ENCODE results near the gene NISCH.

NISCH gene

DNA sequence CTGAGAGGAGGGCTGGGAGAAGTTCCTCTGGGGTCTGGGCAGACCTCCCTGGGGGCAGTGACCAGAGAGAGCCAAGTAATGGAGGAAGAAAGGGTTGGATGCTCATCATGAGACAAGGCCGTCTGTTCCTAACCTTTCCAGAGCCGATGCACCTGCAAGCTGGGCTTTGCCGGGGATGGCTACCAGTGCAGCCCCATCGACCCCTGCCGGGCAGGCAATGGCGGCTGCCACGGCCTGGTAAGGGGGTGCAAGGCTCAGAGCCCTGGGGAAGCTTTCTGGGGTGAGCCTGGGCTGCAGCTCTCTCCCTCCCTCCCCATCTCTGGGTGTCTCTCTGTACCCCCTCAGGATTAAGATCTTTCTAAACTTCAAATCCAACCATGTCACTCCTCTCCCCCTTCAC is 56.1 kb downstream of the NISCH start:
- no peak for DNase-seq

DNA sequence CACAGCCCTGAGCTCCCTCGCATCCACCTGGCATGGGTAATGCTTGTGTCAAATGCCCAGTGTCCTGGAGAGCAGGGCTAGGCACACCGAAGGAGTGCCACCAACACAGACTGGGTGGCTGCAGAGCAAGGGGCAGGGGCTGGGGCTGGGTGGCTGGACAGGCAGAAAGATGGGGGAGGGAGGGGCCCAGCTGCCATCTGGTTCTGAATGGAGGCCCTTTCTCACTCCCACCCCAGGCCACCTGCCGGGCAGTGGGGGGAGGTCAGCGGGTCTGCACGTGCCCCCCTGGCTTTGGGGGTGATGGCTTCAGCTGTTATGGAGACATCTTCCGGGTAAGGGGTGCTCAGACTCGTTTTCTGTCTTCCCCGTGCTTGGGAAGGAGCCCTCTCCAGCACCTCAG is 56.7 kb downstream of the NISCH start:
- no peak for DNase-seq

DNA sequence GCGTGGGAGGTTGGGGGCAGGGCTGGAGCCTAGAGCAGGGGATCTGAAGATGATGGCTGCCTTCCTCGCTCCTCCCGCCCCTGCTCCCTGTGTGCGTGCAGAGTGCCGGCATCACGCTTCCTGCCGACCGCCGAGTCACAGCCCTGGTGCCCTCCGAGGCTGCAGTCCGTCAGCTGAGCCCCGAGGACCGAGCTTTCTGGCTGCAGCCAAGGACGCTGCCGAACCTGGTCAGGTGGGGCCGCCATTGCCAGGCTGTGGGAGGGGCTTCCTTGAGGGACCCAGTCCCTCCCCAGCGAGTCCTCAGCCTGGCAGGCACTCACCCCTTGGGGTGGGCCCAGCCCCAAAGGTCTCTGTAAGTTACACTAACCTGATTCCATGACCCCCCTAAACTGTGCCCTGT is 57.3 kb downstream of the NISCH start:
- no peak for DNase-seq

DNA sequence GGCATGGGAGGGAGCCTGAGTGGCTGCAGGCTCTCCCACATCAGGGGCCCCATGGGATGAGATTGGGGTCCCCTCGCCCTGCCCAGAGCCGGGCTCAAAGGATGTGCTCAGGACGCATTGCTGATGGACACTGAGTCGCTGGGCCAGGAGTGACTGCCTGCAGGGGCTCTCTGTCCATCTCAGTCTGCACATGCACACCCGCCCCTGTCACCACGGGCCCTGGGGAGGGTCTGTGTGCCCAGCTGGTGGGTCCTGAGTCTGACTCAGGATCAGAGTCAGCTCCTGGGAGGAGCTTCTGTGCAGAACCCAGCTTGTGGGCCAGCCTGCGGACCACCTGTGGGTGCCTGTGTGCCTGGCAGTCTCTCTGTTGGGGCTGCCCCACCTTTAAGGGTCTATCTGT is 57.9 kb downstream of the NISCH start:
- no peak for DNase-seq

GRCh38 chr3:52514576-52514975 is 59.2 kb downstream of the NISCH start:
- no peak for DNase-seq

DNA sequence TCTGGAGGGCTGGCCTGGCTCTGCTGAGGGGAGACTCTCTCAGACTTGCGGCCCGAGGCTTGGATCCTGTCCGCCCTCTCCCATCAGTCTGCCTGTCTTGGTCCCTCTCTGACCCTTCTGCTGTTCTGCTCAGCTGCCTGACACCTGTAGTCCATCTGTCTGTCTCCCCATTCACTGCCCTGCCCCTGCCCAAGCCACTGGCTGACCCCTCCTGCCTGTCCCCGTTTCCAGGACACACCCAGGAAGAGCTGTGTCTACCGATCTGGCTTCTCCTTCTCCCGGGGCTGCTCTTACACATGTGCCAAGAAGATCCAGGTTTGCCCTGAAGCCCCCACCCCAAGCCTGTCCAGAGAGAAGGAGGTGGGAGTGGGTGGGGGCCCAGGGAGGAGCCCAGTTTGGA is 59.8 kb downstream of the NISCH start:
- DNase-seq = no peak

- DNase-seq = no peak
These were observed 61.2 kb downstream of the NISCH start for GRCh38 chr3:52516509-52517195.

GRCh38 chr3:52517796-52518722 is 62.7 kb downstream of the NISCH start:
- peak in 1 of 56 donors; percentile 40 for DNase-seq

DNA sequence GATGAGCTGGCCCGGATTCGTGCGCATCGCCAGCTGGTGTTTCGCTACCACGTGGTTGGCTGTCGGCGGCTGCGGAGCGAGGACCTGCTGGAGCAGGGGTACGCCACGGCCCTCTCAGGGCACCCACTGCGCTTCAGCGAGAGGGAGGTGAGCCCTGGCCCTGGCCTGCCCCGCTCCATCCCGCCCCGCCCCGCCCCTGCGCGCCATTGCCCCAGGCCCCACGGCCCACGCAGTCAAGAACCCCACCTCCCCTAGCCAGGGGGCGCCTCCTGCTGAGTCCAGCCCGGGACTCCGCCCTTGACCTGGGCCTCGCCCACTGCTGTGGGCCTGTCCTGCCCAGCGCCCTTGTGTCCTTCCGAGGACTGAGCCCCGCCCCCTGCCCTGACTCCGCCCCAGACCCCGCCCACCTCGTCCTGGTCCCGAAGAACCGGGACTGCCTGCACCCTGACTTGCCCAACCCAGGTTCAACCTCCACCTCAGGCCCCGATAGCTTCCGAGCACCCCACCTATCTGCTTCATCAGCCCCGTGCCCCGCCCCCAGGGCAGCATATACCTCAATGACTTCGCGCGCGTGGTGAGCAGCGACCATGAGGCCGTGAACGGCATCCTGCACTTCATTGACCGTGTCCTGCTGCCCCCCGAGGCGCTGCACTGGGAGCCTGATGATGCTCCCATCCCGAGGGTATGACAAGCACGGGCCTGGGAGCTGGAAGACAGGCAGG is 63.5 kb downstream of the NISCH start:
- peak in 1 of 56 donors; percentile 65 for DNase-seq

DNA sequence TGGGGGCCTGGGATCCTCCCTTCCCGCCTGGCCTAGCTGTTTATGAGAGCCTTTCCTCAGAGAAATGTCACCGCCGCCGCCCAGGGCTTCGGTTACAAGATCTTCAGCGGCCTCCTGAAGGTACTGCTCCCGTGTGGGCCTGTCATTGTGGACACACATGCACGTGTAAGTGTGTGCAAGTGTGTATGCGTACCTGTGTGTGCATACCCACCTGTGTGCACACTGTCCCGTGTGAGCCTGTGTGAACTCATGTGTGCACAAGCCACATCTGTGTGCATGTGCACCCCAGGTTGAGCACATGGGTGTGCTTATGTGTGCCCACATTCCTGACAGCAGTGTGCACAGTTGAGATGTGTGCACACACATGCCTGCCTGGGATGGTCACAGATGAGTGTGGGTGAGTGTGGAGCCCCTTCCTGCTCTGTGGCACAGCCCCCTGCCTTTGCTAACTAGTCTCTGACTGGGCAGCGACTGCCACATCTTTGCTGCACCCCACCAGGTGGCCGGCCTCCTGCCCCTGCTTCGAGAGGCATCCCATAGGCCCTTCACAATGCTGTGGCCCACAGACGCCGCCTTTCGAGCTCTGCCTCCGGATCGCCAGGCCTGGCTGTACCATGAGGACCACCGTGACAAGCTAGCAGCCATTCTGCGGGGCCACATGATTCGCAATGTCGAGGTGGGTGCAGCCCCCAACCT is 64.2 kb downstream of the NISCH start:
- no peak for DNase-seq

- DNase-seq = no peak
These were observed 64.8 kb downstream of the NISCH start for GRCh38 chr3:52520141-52520667.

DNA sequence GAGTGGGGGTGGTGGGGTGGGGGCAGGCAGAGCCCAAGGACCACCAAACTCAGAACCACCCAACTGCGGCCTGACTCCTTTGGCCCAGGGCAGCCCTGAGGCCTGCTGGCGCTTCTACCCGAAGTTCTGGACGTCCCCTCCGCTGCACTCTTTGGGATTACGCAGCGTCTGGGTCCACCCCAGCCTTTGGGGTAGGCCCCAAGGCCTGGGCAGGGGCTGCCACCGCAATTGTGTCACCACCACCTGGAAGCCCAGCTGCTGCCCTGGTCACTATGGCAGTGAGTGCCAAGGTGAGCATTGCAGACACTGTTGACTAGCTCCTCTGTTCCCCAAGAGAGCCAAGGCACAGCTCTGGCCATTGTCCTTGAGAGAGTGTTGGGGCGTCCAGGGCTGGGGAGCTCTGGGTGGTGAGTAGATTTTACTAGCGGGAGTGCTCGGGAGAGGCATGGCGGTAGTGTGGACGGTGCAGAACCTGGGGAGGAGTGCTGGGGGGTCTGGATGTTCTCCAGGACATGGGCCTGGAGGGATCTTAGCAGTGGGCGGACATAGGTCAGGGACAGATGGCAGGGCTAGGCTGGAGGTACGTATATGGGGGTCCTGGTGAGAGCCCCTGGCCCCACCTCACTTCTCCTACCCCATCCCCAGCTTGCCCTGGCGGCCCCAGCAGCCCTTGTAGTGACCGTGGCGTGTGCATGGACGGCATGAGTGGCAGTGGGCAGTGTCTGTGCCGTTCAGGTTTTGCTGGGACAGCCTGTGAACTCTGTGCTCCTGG is 65.5 kb downstream of the NISCH start:
- no peak for DNase-seq

DNA sequence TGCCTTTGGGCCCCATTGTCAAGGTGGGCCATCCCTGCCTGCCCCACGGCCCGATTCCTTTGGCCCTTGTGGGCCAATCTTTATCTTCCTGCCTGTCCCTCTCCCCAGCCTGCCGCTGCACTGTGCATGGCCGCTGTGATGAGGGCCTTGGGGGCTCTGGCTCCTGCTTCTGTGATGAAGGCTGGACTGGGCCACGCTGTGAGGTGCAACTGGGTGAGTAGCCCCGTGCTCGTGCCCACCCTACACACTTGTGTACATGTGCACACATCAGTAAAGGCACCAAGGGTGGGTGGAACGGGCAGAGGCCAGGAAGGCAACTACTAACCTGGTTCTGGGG is 66.1 kb downstream of the NISCH start:
- DNase-seq = no peak

DNA sequence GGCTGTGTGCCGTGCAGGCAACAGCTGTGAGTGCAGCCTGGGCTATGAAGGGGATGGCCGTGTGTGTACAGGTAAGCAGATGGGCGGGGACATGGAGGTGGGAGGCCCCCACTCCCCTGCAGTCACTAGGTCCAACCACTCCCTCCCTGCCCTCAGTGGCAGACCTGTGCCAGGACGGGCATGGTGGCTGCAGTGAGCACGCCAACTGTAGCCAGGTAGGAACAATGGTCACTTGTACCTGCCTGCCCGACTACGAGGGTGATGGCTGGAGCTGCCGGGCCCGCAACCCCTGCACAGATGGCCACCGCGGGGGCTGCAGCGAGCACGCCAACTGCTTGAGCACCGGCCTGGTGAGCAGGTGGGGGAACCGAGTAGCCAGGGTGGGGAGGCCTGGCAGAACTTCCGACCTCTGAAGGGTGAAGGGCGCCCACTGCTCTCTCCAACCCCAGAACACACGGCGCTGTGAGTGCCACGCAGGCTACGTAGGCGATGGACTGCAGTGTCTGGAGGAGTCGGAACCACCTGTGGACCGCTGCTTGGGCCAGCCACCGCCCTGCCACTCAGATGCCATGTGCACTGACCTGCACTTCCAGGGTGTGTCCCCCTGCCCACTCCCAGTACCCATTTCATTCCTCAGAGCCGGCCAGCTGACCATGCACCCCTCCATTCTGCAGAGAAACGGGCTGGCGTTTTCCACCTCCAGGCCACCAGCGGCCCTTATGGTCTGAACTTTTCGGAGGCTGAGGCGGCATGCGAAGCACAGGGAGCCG is 66.7 kb downstream of the NISCH start:
- DNase-seq = no peak

- no peak for DNase-seq
These were observed 67.3 kb downstream of the NISCH start for GRCh38 chr3:52522651-52523251.

- DNase-seq = no peak
These were observed 68.2 kb downstream of the NISCH start for GRCh38 chr3:52523386-52524257.

DNA sequence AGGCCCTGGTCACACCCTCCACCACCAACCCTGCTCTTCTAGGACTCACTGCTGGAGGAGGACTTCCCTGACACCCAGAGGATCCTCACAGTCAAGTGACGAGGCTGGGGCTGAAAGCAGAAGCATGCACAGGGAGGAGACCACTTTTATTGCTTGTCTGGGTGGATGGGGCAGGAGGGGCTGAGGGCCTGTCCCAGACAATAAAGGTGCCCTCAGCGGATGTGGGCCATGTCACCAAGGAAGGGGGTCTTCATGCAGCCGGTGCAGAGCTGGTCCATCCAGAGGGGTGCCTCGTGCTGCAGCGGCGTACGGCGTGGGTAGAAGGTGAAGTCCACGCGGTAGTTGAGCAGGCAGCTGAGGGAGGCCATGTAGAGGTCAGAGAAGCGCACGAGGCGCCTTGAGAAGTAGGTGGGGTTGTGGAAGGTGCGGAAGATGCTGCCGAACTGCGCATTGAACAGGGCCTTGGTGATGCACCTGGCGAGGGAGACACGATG is 68.9 kb downstream of the NISCH start:
- no peak for DNase-seq

Measured in amygdala (tissue), 56 donors.